Mucosa of descending colon (tissue), 3 donors: Measurements from ENCODE around the gene GFI1B. TPM values are rescaled to one million over a fixed set of nuclear protein-coding genes. Genes with fewer than 3 reads are reported as not detected.
A peak's percentile ranks its signal among the peaks of the same experiment; 100 is the strongest.

Source experiments
- ATAC-seq: fragments of 200-7000 bp; cut with Tn5 transposase; one replicate; pipeline ENCODE4 v1.9.1; 2020; ENCODE audit warnings: mild to moderate bottlenecking, moderate library complexity
- DNase-seq, 3 donors: peaks; one replicate each; pipeline ENCODE4 v3.0.0-alpha.2; 2020
- H3K36me3 ChIP-seq: fragments of 200-600 bp; one replicate; pipeline ENCODE4 v1.8.0; 2021; ENCODE audit warnings: low read depth, mild to moderate bottlenecking
- H3K4me1 ChIP-seq: fragments of 200-600 bp; one replicate; pipeline ENCODE4 v1.8.0; 2021; ENCODE audit warnings: low read depth, mild to moderate bottlenecking
- H3K4me3 ChIP-seq: fragments of 200-600 bp; one replicate; pipeline ENCODE4 v1.8.0; 2021; ENCODE audit warnings: mild to moderate bottlenecking
- H3K9me3 ChIP-seq: fragments of 200-600 bp; one replicate; pipeline ENCODE4 v1.8.0; 2021; ENCODE audit warnings: mild to moderate bottlenecking
- intact Hi-C, 2 donors: fragments of 100-400 bp; cut with DNase I in 1 of 2; cut with micrococcal nuclease in 1 of 2; formaldehyde crosslinking; loops; one replicate each; pipeline versions ENCODE4 v1.11.0 to v1.11.1; 2022; cut with DNase I, micrococcal nuclease
- long read RNA-seq, 2 donors: library from polyadenylated mRNA; unstranded; transcript quantifications; one replicate each; pipeline ENCODE4 v2.0.0, GENCODE V29; 2019 to 2021
- total RNA-seq, 3 donors: library from RNA; stranded (reverse); fragmentation: NEBNext Ultra II Directional in 2 of 3; extraction: Animal tissue kit (Norgen Biotek cat#: 25700) in 2 of 3; gene quantifications; one replicate each; pipeline versions ENCODE4 v1.2.1 to v1.2.4, GENCODE V29; 2021 to 2023
- TF ChIP-seq, protein P1 (sequence below): fragments of 200-600 bp; IDR thresholded peaks from one replicate; pipeline ENCODE4 v1.8.0; 2022; ENCODE audit warnings: antibody characterized with exemption, mild to moderate bottlenecking
- donor health status: DM: no; HTN: no; CAD: no; lungs with moderate emphysema.
- donor health status: DM: no; HTN: no; CAD: no.
- donor health status: DM: no; HTN: yes; CAD: no.

Gene GFI1B
- total RNA-seq: 1 to 10 TPM; 1.4 to 2.6 (median 1.5) TPM
- long read RNA-seq, donor 1, partial matches to known transcripts: 0 of 1 reads
- long read RNA-seq, donor 1, other reads (novel, unspliced or antisense): 0 of 1 reads
- long read RNA-seq, donor 2, partial matches to known transcripts: 0 of 2 reads
- long read RNA-seq, donor 2, other reads (novel, unspliced or antisense): 0 of 2 reads

DNA sequence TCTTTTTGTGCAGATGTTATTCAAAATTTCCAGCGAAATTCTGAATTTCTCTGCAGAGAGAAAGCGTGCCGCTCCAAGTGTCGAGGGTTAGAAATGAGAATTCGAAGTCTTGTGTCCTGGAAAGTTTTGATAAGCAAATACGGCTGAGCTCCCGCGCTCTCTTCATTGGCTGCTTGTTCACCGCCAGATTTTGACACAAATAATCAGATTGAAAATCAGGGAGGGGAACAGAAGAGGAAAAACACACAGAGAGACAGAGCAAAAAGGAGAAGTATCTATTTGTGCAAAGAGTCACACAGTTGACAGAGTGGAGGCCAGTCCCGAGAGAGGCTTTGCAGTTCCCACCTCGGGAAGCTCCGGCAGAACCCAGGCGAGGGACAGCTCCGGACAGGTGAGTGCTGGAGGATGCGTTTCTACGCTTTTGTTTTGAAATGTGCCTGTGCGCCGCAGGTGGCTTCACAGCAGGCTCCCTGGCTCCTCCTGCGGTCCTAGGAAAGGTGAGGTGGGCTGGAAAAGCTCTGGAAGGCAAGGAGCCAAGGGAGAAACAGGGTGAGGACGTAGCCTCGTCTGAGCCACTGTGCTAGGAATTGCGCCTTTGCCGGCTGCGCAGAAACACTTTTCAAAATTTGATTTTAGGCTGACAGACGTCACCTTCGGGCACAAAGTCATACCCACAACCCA, at the start of gene GFI1B:
GFI1B (plus strand) TSS at position 244 of the 681 bp plus-strand sequence. CDS start 7,985 bp downstream, outside the sequence.
- DNase-seq (peak in 1 of 3 donors; percentile 34), ATAC-seq (peak; percentile 47)
- intact Hi-C loops: no loop called here
- Histone ChIP-seq H3K4me3 (no peak within 1 kb of the TSS), H3K9me3 (no peaks in the 10 kb centered on the region), H3K4me1 (peaks cover 8% of the 10 kb centered on the region), H3K36me3 (no peaks in the 10 kb centered on the region)
- TF ChIP-seq, protein P1, sequence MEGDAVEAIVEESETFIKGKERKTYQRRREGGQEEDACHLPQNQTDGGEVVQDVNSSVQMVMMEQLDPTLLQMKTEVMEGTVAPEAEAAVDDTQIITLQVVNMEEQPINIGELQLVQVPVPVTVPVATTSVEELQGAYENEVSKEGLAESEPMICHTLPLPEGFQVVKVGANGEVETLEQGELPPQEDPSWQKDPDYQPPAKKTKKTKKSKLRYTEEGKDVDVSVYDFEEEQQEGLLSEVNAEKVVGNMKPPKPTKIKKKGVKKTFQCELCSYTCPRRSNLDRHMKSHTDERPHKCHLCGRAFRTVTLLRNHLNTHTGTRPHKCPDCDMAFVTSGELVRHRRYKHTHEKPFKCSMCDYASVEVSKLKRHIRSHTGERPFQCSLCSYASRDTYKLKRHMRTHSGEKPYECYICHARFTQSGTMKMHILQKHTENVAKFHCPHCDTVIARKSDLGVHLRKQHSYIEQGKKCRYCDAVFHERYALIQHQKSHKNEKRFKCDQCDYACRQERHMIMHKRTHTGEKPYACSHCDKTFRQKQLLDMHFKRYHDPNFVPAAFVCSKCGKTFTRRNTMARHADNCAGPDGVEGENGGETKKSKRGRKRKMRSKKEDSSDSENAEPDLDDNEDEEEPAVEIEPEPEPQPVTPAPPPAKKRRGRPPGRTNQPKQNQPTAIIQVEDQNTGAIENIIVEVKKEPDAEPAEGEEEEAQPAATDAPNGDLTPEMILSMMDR: no peak

DNA sequence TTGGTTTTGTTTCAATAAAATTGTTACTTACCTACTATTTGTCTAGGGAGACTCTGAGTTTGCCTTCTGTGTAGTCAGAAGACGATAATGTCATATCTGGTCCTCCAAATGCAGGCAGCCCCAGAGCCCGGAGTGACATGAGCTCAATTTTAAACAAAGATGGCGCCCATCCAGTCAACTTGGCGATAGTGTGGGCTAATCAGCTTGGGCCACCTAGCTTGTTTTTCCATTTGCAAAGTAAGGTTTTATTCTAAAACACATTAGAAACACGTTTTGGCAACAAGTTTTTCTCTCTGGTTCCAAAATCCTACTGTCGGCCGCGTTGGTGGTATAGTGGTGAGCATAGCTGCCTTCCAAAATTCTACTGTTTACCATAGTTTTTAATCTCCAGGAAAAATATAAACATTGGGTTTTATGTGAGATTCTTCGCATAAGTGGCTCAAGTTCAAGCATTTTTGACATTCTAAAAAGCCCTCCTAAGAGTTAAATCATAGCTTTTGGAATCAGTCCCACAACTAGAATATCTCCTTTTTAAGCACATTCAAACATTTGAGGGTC, 47.2 kb upstream of the GFI1B start:
- Histone ChIP-seq H3K36me3 (no peaks in the 10 kb centered on the region), H3K4me3 (no peak overlapping the region), H3K9me3 (no peaks in the 10 kb centered on the region), H3K4me1 (no peaks in the 10 kb centered on the region)
- DNase-seq (no peak), ATAC-seq (no peak)
- intact Hi-C loops: no loop called here
- TF ChIP-seq, protein P1: no peak

- Histone ChIP-seq H3K4me1 (no peaks in the 10 kb centered on the region), H3K9me3 (no peaks in the 10 kb centered on the region), H3K36me3 (no peaks in the 10 kb centered on the region), H3K4me3 (no peak overlapping the region)
- TF ChIP-seq, protein P1: no peak
- ATAC-seq: no peak
- no peak for DNase-seq
- intact Hi-C loops: no loop called here
Observed at GRCh38 chr9:132935026-132935425, 43.5 kb upstream of the GFI1B start.

- Histone ChIP-seq H3K4me3 (no peak overlapping the region), H3K4me1 (peaks cover 2% of the 10 kb centered on the region), H3K36me3 (no peaks in the 10 kb centered on the region), H3K9me3 (no peaks in the 10 kb centered on the region)
- TF ChIP-seq, protein P1: no peak
- no peak for ATAC-seq
- no peak for DNase-seq
- intact Hi-C loops: no loop called here
Observed at GRCh38 chr9:132937463-132937901, 41.0 kb upstream of the GFI1B start.

GRCh38 chr9:132939169-132939568, 39.3 kb upstream of the GFI1B start:
- TF ChIP-seq, protein P1: no peak
- ATAC-seq: no peak

More at GRCh38 chr9:132939169-132939568, 39.3 kb upstream of the GFI1B start:
- no peak overlapping the region for H3K4me3 ChIP-seq
- intact Hi-C loops: no loop called here
- peaks cover 13% of the 10 kb centered on the region for H3K4me1 ChIP-seq
- H3K9me3 ChIP-seq: no peaks in the 10 kb centered on the region
- H3K36me3 ChIP-seq: no peaks in the 10 kb centered on the region
- no peak for DNase-seq
